PC-3 (cell line): ENCODE results near the gene ZNF689. TPM values are rescaled to one million over a fixed set of nuclear protein-coding genes. Genes with fewer than 3 reads are reported as not detected.

ENCODE experiments used
- ATAC-seq: fragments of 200-7000 bp; cut with Tn5 transposase; 2 replicates; pipeline ENCODE4 v1.9.1; 2020; ENCODE audit warnings: mild to moderate bottlenecking, moderate library complexity
- BruUV-seq: library from RNA; stranded (reverse); fragments of 400-500 nt; replicated peaks from 2 replicates; lab custom pipeline; 2021; lab: Mats Ljungman, UMichigan
- CTCF ChIA-PET: fragments of 300-600 bp; sonication (Branson Sonifier 250); formaldehyde crosslinking; loops from one replicate; lab custom pipeline; 2022; ENCODE audit warnings: antibody characterized with exemption; lab: Charles Lee
- POLR2A ChIA-PET: fragments of 300-600 bp; sonication (Branson Sonifier 250); formaldehyde crosslinking; loops from one replicate; lab custom pipeline; 2022; ENCODE audit warnings: antibody characterized with exemption; ENCODE audit not compliant: unreplicated experiment; lab: Charles Lee
- DNase-seq: peaks from one replicate; pipeline ENCODE4 v3.0.0-alpha.2; 2015
- H2AFZ ChIP-seq: fragments of 300-600 bp; sonication (generic); 2 replicates; pipeline ENCODE4 v1.6.0; 2016; ENCODE audit warnings: antibody characterized with exemption, low read length
- H3F3A ChIP-seq: fragments of 300-600 bp; sonication (generic); one replicate; pipeline ENCODE4 v1.6.0; 2017; ENCODE audit warnings: antibody characterized with exemption, low read length, control low read depth, mild to moderate bottlenecking; ENCODE audit not compliant: unreplicated experiment
- H3K27ac ChIP-seq: fragments of 300-600 bp; sonication (generic); 2 replicates; pipeline ENCODE4 v1.5.1; 2016; ENCODE audit warnings: mild to moderate bottlenecking, low read length
- H3K27me3 ChIP-seq: fragments of 300-600 bp; sonication (generic); 2 replicates; pipeline ENCODE4 v1.6.1; 2016; ENCODE audit warnings: low read length, mixed read lengths
- H3K36me3 ChIP-seq: fragments of 300-600 bp; sonication (generic); 2 replicates; pipeline ENCODE4 v1.6.1; 2016; ENCODE audit warnings: low read depth, mixed run types, low read length, mixed read lengths
- H3K4me1 ChIP-seq: fragments of 300-600 bp; sonication (generic); 2 replicates; pipeline ENCODE4 v1.5.1; 2016; ENCODE audit warnings: low read length; ENCODE audit not compliant: insufficient read depth
- H3K4me2 ChIP-seq: fragments of 300-600 bp; sonication (generic); 2 replicates; pipeline ENCODE4 v1.6.0; 2016; ENCODE audit warnings: low read length
- H3K4me3 ChIP-seq: fragments of 300-600 bp; sonication (generic); 2 replicates; pipeline ENCODE4 v1.5.1; 2016; ENCODE audit warnings: mild to moderate bottlenecking, low read length, mixed read lengths
- H3K79me2 ChIP-seq: fragments of 300-600 bp; sonication (generic); 2 replicates; pipeline ENCODE4 v1.6.1; 2017; ENCODE audit warnings: low read length, mixed read lengths
- H3K9ac ChIP-seq: fragments of 300-600 bp; sonication (generic); 2 replicates; pipeline ENCODE4 v1.6.0; 2016; ENCODE audit warnings: mild to moderate bottlenecking, low read length
- H3K9me2 ChIP-seq: fragments of 300-600 bp; sonication (generic); replicated peaks from 2 replicates; pipeline ENCODE4 v1.6.1; 2016; ENCODE audit warnings: mixed run types, low read length, mixed read lengths
- H3K9me3 ChIP-seq: fragments of 300-600 bp; sonication (generic); 2 replicates; pipeline ENCODE4 v1.6.1; 2016; ENCODE audit warnings: low read length, mixed read lengths
- H4K20me1 ChIP-seq: fragments of 300-600 bp; sonication (generic); 2 replicates; pipeline ENCODE4 v1.6.1; 2016; ENCODE audit warnings: low read length, mixed read lengths
- EZH2 ChIP-seq: fragments of 300-600 bp; sonication (generic); IDR thresholded peaks from one replicate; pipeline ENCODE4 v1.6.1; 2017; ENCODE audit warnings: antibody characterized with exemption, mild to moderate bottlenecking, low read length; ENCODE audit not compliant: unreplicated experiment
- EZH2phosphoT487 ChIP-seq: fragments of 300-600 bp; sonication (generic); IDR thresholded peaks from 2 replicates; pipeline ENCODE4 v1.6.1; 2018; ENCODE audit warnings: mild to moderate bottlenecking, antibody characterized with exemption, low read length, borderline replicate concordance
- intact Hi-C: fragments of 100-400 bp; cut with micrococcal nuclease; formaldehyde crosslinking; loops from 2 replicates; pipeline ENCODE4 v1.9.0; 2023
- total RNA-seq: library from RNA; depleted of rRNA; stranded (reverse); fragments of >200 nt; gene quantifications from 2 replicates; pipeline ENCODE4 v1.2.3, GENCODE V29; 2014
- TF ChIP-seq, protein P1 (sequence below): fragments of 300-600 bp; sonication (generic); conservative IDR thresholded peaks from 2 replicates; pipeline ENCODE4 v1.5.1; 2017; ENCODE audit warnings: antibody characterized with exemption, low read depth, mild to moderate bottlenecking, low read length

The ZNF689 gene
- total RNA-seq, 1 experiment from 2014 or later = 6.0 TPM

DNA sequence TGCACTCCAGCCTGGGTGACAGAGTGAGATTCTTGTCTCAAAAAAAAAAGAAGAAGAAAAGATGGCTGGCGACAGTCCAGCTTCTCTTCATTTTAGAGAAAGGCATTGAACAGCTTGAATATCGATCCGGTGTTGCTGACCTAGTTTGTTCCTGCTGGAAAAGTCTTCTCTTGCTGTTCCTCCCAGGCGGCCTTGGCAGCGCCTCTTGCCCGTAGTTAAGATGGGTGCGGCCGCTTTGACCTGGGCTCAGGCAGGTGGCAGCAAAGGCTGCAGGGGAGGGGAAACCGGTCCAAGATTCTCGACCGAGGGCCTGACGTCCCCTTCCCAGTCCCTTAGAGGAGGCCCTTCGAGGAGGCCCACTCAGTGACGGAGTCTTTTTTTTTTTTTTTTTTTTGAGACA lies 48.2 kb downstream of the ZNF689 start:
- DNase-seq = no peak

DNA sequence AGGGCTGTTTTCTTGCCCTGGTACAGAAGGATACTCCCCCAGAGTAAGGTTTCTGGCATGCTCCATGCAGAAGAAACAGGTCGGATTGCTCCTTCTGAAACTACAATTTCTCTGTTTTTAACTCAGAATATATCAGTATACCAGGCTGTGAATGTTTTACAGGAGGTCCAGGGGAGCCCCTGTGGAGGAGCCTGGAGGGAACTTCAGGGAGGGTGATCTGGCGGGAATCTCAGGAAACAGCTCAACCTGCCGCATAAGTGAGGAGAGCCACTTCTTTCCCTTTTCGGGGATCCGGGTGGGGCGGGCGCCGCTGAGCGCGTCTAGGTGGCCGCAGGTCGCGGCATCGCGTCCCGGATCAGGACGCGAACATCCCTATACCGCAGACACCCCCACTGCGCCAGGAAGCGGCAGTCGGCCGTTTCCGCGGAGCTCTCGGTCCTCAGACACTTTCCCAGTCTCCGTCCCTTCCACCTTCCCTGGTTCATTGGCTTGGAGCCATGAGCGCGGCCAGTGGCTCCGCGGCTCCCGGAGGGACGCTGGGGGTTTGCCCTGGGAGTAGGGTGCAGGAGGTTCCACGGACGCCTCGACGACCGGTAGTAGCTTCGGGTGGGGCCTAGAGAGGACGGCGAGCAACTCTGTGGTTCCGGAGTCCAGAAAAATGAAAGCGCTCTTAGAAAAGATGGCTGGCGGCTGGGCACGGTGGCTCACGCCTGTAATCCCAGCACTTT lies 48.9 kb downstream of the ZNF689 start:
- no peaks in the 10 kb centered on the region for H3K27me3 ChIP-seq
- no peaks in the 10 kb centered on the region for H3K9me3 ChIP-seq
- no peak for TF ChIP-seq EZH2
- TF ChIP-seq EZH2phosphoT487 = no peak
- TF ChIP-seq, protein P1, sequence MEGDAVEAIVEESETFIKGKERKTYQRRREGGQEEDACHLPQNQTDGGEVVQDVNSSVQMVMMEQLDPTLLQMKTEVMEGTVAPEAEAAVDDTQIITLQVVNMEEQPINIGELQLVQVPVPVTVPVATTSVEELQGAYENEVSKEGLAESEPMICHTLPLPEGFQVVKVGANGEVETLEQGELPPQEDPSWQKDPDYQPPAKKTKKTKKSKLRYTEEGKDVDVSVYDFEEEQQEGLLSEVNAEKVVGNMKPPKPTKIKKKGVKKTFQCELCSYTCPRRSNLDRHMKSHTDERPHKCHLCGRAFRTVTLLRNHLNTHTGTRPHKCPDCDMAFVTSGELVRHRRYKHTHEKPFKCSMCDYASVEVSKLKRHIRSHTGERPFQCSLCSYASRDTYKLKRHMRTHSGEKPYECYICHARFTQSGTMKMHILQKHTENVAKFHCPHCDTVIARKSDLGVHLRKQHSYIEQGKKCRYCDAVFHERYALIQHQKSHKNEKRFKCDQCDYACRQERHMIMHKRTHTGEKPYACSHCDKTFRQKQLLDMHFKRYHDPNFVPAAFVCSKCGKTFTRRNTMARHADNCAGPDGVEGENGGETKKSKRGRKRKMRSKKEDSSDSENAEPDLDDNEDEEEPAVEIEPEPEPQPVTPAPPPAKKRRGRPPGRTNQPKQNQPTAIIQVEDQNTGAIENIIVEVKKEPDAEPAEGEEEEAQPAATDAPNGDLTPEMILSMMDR = no peak
- intact Hi-C loops = no loop called here
- no peaks in the 10 kb centered on the region for H3K9me2 ChIP-seq
- no peak overlapping the region for H2AFZ ChIP-seq
- no peak overlapping the region for H3K27ac ChIP-seq
- H3K79me2 ChIP-seq = peaks cover 17% of the 10 kb centered on the region
- H3F3A ChIP-seq = no peaks in the 10 kb centered on the region
- H3K9ac ChIP-seq = no peak overlapping the region
- ChIA-PET CTCF (no interaction called here), POLR2A (no interaction called here)
- H3K36me3 ChIP-seq = no peaks in the 10 kb centered on the region
- no peaks in the 10 kb centered on the region for H4K20me1 ChIP-seq
- no TSS peak for BruUV-seq
- DNase-seq (no peak), ATAC-seq (no peak)
- H3K4me3 ChIP-seq = no peak overlapping the region
- peaks cover 2% of the 10 kb centered on the region; the same call in 1 of the 2 replicates for H3K4me1 ChIP-seq
- no peak overlapping the region for H3K4me2 ChIP-seq

More for the DNA sequence above, 48.2 kb downstream of the ZNF689 start:
- Histone ChIP-seq H3K27ac (no peak overlapping the region), H3K27me3 (no peaks in the 10 kb centered on the region), H3K9me2 (no peaks in the 10 kb centered on the region), H3K4me3 (no peak overlapping the region), H4K20me1 (no peaks in the 10 kb centered on the region), H3K4me2 (no peak overlapping the region), H3F3A (no peaks in the 10 kb centered on the region), H3K79me2 (peaks cover 11% of the 10 kb centered on the region), H2AFZ (no peak overlapping the region), H3K4me1 (peaks cover 4% of the 10 kb centered on the region), H3K9ac (no peak overlapping the region), H3K9me3 (no peaks in the 10 kb centered on the region), H3K36me3 (no peaks in the 10 kb centered on the region)
- ATAC-seq = no peak
- no TSS peak for BruUV-seq
- TF ChIP-seq, protein P1 = no peak
- TF ChIP-seq EZH2 (no peak), EZH2phosphoT487 (no peak)
- intact Hi-C loops = no loop called here
- CTCF ChIA-PET = no interaction called here
- POLR2A ChIA-PET = no interaction called here

DNA sequence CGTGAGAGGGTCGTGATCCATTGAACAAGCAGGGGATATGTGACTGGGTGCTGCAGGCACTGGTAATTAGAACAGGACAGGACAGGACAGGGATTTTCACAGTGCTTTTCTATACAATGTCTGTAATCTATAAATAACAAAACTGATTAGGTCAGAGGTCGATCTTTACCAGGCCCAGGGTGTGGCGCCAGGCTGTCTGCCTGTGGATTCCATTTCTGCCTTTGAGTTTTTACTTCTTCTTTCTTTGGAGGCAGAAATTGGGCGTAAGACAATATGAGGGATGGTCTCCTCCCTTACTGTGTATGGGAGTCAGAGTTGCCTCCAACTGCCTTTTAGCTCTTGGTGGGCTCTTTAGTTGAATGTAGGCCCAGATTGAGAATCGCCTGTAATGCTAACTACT lies 50.5 kb downstream of the ZNF689 start:
- Histone ChIP-seq H3K4me1 (peaks cover 3% of the 10 kb centered on the region; the same call in 1 of the 2 replicates), H3K4me2 (no peak overlapping the region), H3K27ac (no peak overlapping the region), H2AFZ (no peak overlapping the region), H3K36me3 (no peaks in the 10 kb centered on the region), H3K9me3 (no peaks in the 10 kb centered on the region), H4K20me1 (no peaks in the 10 kb centered on the region), H3K27me3 (no peaks in the 10 kb centered on the region), H3K79me2 (peaks cover 29% of the 10 kb centered on the region), H3F3A (no peaks in the 10 kb centered on the region), H3K4me3 (no peak overlapping the region), H3K9ac (no peak overlapping the region), H3K9me2 (no peaks in the 10 kb centered on the region)
- TF ChIP-seq, protein P1 = no peak
- TF ChIP-seq EZH2phosphoT487 (no peak), EZH2 (no peak)
- CTCF ChIA-PET = no interaction called here
- no peak for DNase-seq
- ATAC-seq = no peak
- POLR2A ChIA-PET = no interaction called here
- no TSS peak for BruUV-seq
- intact Hi-C loops = no loop called here
